ENCODE results near the gene EQTN. TPM values are rescaled to one million over a fixed set of nuclear protein-coding genes. Genes with fewer than 3 reads are reported as not detected.

Gene EQTN
- total RNA-seq, 2 experiments from 2014 or later: not detected

GRCh38 chr9:27308691-27309390 lies 11.9 kb upstream of the EQTN start:
- no TSS peak for BruUV-seq (replicated peaks)
- H3K27ac ChIP-seq (ENCODE audit: low read depth, low read length, poor library complexity, severe bottlenecking): no peak overlapping the region
- POLR2A ChIA-PET: no interaction called here
- TF ChIP-seq, protein P1, sequence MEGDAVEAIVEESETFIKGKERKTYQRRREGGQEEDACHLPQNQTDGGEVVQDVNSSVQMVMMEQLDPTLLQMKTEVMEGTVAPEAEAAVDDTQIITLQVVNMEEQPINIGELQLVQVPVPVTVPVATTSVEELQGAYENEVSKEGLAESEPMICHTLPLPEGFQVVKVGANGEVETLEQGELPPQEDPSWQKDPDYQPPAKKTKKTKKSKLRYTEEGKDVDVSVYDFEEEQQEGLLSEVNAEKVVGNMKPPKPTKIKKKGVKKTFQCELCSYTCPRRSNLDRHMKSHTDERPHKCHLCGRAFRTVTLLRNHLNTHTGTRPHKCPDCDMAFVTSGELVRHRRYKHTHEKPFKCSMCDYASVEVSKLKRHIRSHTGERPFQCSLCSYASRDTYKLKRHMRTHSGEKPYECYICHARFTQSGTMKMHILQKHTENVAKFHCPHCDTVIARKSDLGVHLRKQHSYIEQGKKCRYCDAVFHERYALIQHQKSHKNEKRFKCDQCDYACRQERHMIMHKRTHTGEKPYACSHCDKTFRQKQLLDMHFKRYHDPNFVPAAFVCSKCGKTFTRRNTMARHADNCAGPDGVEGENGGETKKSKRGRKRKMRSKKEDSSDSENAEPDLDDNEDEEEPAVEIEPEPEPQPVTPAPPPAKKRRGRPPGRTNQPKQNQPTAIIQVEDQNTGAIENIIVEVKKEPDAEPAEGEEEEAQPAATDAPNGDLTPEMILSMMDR (conservative IDR thresholded peaks at IDR 0.05; ENCODE audit: low read length): no peak
- no peak for TF ChIP-seq EZH2phosphoT487 (IDR thresholded peaks at IDR 0.05; ENCODE audit: borderline replicate concordance, low read depth, low read length)
- no peaks in the 10 kb centered on the region for H3K9me2 ChIP-seq (ENCODE audit: insufficient read depth, low read length)
- no peak overlapping the region for H2AFZ ChIP-seq (ENCODE audit: low read length)
- H3K4me3 ChIP-seq (ENCODE audit: low read depth, low read length, poor library complexity, severe bottlenecking): no peak overlapping the region
- H4K20me1 ChIP-seq (ENCODE audit: insufficient read depth, low read length): no peaks in the 10 kb centered on the region
- intact Hi-C loops (cut with micrococcal nuclease; ENCODE audit: unreplicated experiment): no loop called here
- H3K9me3 ChIP-seq (ENCODE audit: low read length): no peaks in the 10 kb centered on the region
- H3K36me3 ChIP-seq (ENCODE audit: insufficient read depth, low read length): no peaks in the 10 kb centered on the region
- CTCF ChIA-PET (ENCODE audit: unreplicated experiment): no interaction called here
- no peaks in the 10 kb centered on the region for H3K4me1 ChIP-seq (ENCODE audit: insufficient read depth, low read length, poor library complexity, severe bottlenecking)
- no peaks in the 10 kb centered on the region for H3K79me2 ChIP-seq (ENCODE audit: insufficient read depth, low read depth, low read length)
- no peak for DNase-seq (ENCODE audit: low spot score)
- no peak overlapping the region for H3K4me2 ChIP-seq (ENCODE audit: low read length)

GRCh38 chr9:27304521-27304920 lies 7.6 kb upstream of the EQTN start:
- Histone ChIP-seq H3K79me2 (ENCODE audit: insufficient read depth, low read depth, low read length) (no peaks in the 10 kb centered on the region), H3K4me1 (ENCODE audit: insufficient read depth, low read length, poor library complexity, severe bottlenecking) (no peaks in the 10 kb centered on the region), H3K4me2 (ENCODE audit: low read length) (no peak overlapping the region), H3K9me2 (ENCODE audit: insufficient read depth, low read length) (no peaks in the 10 kb centered on the region), H3K27ac (ENCODE audit: low read depth, low read length, poor library complexity, severe bottlenecking) (no peak overlapping the region), H3K9me3 (ENCODE audit: low read length) (no peaks in the 10 kb centered on the region), H3K36me3 (ENCODE audit: insufficient read depth, low read length) (no peaks in the 10 kb centered on the region), H2AFZ (ENCODE audit: low read length) (no peak overlapping the region), H4K20me1 (ENCODE audit: insufficient read depth, low read length) (no peaks in the 10 kb centered on the region), H3K4me3 (ENCODE audit: low read depth, low read length, poor library complexity, severe bottlenecking) (no peak overlapping the region)
- TF ChIP-seq, protein P1 (conservative IDR thresholded peaks at IDR 0.05; ENCODE audit: low read length): no peak
- no peak for TF ChIP-seq EZH2phosphoT487 (IDR thresholded peaks at IDR 0.05; ENCODE audit: borderline replicate concordance, low read depth, low read length)
- DNase-seq (ENCODE audit: low spot score): no peak
- BruUV-seq (replicated peaks): no TSS peak
- ChIA-PET CTCF (ENCODE audit: unreplicated experiment) (no interaction called here), POLR2A (interaction anchor here (0.6 kb wide), 1 partner anchor 21 kb away, joined by 5 read pairs; no protein-coding TSS in a partner anchor)
- intact Hi-C loops (cut with micrococcal nuclease; ENCODE audit: unreplicated experiment): no loop called here

GRCh38 chr9:27303219-27303618 lies 6.3 kb upstream of the EQTN start:
- Histone ChIP-seq H4K20me1 (ENCODE audit: insufficient read depth, low read length) (no peaks in the 10 kb centered on the region), H3K4me1 (ENCODE audit: insufficient read depth, low read length, poor library complexity, severe bottlenecking) (no peaks in the 10 kb centered on the region), H3K4me2 (ENCODE audit: low read length) (no peak overlapping the region), H3K9me3 (ENCODE audit: low read length) (no peaks in the 10 kb centered on the region), H3K9me2 (ENCODE audit: insufficient read depth, low read length) (no peaks in the 10 kb centered on the region), H3K27ac (ENCODE audit: low read depth, low read length, poor library complexity, severe bottlenecking) (no peak overlapping the region), H3K79me2 (ENCODE audit: insufficient read depth, low read depth, low read length) (no peaks in the 10 kb centered on the region), H3K4me3 (ENCODE audit: low read depth, low read length, poor library complexity, severe bottlenecking) (no peak overlapping the region), H2AFZ (ENCODE audit: low read length) (no peak overlapping the region), H3K36me3 (ENCODE audit: insufficient read depth, low read length) (no peaks in the 10 kb centered on the region)
- TF ChIP-seq EZH2phosphoT487 (IDR thresholded peaks at IDR 0.05; ENCODE audit: borderline replicate concordance, low read depth, low read length): no peak
- TF ChIP-seq, protein P1 (conservative IDR thresholded peaks at IDR 0.05; ENCODE audit: low read length): no peak
- BruUV-seq (replicated peaks): no TSS peak
- ChIA-PET CTCF (ENCODE audit: unreplicated experiment) (no interaction called here), POLR2A (no interaction called here)
- intact Hi-C loops (cut with micrococcal nuclease; ENCODE audit: unreplicated experiment): no loop called here
- DNase-seq (ENCODE audit: low spot score): no peak

Measured in OCI-LY7 (cell line).